HTR-8/SVneo (cell line): ENCODE results near the gene VARS2.
"Not testable (repeated sequence)": the region's sequence is repeated elsewhere in the genome, so short reads cannot be mapped to it uniquely, and the experiment has no call there.

Source experiments
- DNase-seq: peaks from one replicate; pipeline ENCODE4 v3.0.0; 2011; ENCODE audit warnings: low spot score, mixed read lengths; ENCODE audit not compliant: insufficient read length
- FAIRE-seq: peaks from 2 replicates; lab custom pipeline; 2011; peaks lifted over from hg19 to GRCh38; lab: Jason Lieb, UNC

The VARS2 gene

GRCh38 chr6:30895343-30895742, 18.7 kb upstream of the VARS2 start:
- DNase-seq, result no peak
- FAIRE-seq, result no peak

- DNase-seq, result no peak
- FAIRE-seq, result no peak
These were observed 17.5 kb upstream of the VARS2 start for GRCh38 chr6:30896541-30896940.

DNA sequence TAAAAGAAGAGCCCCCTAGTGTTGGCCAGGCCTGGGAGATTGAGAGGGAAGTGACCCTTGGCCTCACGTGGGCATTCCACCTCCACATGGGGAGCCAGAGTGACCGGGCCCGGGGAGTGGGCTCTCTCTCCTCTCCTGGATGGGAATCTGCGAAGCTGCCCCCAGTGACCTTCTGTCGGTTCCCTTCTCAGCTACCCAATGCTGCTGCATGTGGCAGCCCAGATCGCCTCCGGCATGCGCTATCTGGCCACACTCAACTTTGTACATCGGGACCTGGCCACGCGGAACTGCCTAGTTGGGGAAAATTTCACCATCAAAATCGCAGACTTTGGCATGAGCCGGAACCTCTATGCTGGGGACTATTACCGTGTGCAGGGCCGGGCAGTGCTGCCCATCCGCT, 16.2 kb upstream of the VARS2 start:
- no peak for FAIRE-seq
- DNase-seq, result no peak

DNA sequence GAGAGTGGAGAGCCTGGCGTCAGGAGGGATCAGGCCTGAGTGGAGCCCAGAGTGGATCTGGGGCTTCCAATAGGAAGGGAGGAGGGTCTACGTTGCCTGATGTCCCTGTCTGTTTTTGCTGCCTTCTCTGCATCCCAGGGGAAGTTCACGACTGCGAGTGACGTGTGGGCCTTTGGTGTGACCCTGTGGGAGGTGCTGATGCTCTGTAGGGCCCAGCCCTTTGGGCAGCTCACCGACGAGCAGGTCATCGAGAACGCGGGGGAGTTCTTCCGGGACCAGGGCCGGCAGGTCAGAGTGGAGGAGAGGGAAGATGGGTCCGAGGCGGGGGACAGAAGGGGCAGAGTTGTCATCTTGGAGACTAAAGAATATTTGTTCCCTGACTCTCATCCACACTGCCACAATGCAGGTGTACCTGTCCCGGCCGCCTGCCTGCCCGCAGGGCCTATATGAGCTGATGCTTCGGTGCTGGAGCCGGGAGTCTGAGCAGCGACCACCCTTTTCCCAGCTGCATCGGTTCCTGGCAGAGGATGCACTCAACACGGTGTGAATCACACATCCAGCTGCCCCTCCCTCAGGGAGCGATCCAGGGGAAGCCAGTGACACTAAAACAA, 15.2 kb upstream of the VARS2 start:
- no peak for DNase-seq

DNA sequence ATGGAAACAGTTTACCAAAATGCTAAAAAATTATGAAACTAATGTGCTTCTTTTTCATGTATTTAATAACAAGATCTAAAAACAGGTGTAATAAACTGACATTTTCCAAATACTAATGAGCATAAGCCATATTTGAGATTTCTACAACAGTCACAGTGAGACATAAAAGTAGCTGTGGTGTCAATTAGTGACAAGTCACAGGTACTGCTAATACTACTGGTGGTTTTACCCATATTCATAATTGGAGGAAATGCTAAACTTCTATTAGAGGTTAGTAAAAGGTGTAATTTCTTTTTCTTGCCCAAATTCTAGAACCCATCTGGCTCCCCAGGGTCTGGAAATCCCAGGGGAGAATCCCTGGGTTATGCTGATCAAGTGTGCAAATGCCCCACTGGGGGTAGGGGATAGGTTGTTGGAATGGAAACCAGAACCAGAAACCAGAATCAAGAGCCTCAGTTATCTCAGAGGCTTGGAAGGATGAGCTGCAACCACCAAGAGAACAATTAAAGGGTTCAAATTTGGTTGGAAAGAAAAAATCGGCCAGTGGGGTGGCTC, 13.1 kb upstream of the VARS2 start:
- no peak for DNase-seq
- FAIRE-seq, result no peak

More for the DNA sequence above, 15.2 kb upstream of the VARS2 start:
- no peak for FAIRE-seq

DNA sequence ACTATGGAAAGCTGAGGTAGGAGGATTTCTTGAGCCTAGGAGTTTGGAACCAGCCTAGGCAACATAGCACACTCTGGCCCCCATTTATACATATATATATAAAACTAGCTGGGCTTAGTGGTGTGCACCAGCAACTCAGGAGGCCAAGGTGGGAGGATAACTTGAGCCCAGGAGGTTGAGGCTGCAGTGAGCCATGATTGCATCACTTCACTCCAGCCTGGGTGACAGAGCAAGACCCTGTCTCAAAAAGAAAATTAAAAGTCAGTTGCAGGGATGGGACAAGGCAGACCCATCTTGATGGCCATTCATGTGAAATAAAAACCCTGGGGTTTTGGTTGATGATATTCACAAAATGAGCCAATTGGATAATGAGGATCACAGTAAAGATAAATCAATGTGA, 12.6 kb upstream of the VARS2 start:
- no peak for DNase-seq
- no peak for FAIRE-seq

- not testable (repeated sequence) for DNase-seq, FAIRE-seq
These were observed 11.8 kb upstream of the VARS2 start for GRCh38 chr6:30902196-30902595.

DNA sequence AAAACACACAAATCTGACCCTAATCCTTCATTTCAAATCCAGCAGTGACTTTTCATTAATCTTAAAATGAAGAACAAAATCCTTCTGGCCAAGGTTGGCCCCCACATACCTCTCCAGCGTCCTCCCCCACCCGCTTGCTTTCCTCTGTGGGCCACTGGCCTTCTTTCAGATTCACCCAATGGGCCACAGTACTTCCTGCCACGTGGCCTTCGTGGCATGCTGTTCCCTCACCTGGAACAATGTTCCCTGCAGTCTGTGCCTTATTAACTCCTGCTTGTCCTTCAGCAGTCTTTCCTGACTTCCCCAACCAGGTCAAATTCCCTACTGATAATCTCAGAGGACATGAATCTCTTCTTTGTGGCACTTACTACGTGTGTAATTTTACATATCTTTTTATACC, 11.3 kb upstream of the VARS2 start:
- DNase-seq (no peak), FAIRE-seq (no peak)

GRCh38 chr6:30903236-30903635, 10.8 kb upstream of the VARS2 start:
- no peak for FAIRE-seq
- DNase-seq, result no peak

GRCh38 chr6:30907290-30907757, 6.7 kb upstream of the VARS2 start:
- DNase-seq, FAIRE-seq: not testable (repeated sequence)

GRCh38 chr6:30907758-30908591, 6.1 kb upstream of the VARS2 start, which contains the start of gene GTF2H4:
Gene GTF2H4, plus strand, starts transcription at chr6:30908207.
- FAIRE-seq (peak; percentile 89), DNase-seq (peak; percentile 97)

DNA sequence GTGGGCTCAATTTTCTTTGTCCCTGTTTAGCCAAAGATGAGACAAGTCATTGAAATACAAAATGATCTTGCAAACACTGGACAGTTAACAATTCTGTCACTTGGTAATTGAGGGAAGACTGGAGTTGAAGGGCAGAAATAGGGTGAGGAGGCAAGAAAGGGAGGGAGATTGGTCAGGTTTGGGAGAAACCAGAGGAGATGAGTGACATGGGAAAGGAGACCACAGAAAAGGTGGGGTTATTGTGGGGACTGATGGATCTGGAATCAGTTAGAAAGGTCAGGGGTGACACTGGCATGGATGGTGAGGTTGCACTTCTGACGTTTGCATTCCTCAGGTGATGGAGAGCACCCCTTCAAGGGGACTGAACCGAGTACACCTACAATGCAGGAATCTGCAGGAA, 5.3 kb upstream of the VARS2 start:
- no peak for FAIRE-seq
- no peak for DNase-seq

DNA sequence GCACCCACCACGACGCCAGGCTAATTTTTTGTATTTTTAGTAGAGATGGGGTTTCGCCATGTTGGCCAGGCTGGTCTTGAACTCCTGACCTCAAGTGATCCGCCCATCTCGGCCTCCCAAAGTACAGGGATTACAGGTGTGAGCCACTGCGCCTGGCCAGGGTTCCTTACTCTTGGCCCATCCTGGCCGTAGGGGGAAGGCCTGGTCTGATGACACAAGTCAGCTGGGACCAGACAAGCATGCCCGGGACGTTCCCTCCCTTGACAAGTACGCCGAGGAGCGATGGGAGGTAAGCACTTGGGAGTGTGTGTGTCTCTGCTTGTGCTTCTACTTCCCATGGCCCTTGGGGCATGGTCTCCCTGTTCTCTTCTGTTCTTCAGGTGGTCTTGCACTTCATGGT, 3.6 kb upstream of the VARS2 start:
- FAIRE-seq, result not testable (repeated sequence)

GRCh38 chr6:30912746-30913520, 1.1 kb upstream of the VARS2 start:
- FAIRE-seq (no peak), DNase-seq (no peak)

More for the DNA sequence above, 3.6 kb upstream of the VARS2 start:
- DNase-seq, result not testable (repeated sequence)

DNA sequence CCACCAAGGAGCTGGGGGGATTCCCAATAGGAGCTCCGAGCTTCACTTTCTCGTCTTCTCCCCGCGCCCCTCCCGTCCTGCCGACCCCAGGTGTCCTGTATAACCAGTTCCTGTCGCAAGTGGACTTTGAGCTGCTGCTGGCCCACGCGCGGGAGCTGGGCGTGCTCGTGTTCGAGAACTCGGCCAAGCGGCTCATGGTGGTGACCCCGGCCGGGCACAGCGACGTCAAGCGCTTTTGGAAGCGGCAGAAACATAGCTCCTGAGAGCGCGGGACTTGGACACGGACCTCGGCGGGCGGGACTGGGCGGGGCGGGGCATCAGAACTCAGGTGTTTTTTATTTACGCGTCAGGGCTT, 340 bp upstream of the VARS2 start:
- DNase-seq (no peak), FAIRE-seq (no peak)

DNA sequence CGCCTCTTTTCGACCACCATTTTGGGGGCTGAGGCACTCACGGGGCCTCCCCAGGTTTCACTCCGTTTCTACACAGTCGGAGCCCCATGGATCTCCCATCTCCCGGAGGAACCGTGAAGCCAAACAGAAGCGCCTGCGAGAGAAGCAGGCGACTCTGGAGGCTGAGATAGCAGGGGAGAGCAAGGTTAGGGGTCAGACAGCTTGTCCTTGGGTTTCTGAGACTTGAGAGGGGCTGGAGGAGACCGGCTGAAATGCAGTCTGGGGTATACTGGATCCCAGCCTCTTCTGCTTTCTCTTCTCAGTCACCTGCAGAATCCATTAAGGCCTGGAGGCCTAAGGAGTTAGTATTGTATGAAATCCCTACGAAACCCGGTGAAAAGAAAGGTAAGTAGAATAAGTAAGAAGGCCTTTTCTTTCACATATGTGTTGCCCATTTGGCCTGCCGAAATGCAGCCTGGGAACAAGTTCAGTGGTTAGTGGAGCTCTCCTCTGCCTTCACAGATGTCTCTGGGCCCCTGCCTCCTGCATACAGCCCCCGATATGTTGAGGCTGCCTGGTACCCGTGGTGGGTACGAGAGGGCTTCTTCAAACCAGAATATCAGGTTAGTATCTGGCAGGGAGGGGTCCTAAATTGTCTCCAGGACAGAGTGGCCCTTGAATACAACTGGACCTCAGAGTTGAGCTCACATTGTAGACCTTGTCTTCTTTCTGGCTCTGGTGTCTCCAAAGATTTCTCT, 984 bp downstream of the VARS2 start:
- DNase-seq (no peak), FAIRE-seq (no peak)

GRCh38 chr6:30915591-30915946, 1.5 kb downstream of the VARS2 start:
- FAIRE-seq, result no peak
- peak; percentile 87 for DNase-seq

DNA sequence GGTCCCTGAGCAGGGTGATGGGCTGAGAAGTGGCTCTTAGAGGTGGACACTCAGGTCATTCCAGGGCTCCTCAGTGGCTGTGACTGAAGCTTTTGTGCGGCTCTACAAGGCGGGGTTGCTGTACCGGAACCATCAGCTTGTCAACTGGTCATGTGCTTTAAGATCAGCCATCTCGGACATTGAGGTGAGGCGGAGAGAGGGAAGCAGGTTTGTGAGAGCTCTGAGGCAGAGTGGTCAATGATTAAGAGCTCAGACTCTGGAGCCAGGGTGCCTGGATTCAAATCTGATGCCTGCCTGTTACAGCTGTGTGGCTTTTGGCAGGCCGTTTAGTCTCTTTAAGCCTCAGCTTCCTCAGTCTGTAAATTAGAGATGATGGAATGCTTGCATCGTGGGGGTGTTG, 3.0 kb downstream of the VARS2 start:
- DNase-seq (no peak), FAIRE-seq (no peak)

DNA sequence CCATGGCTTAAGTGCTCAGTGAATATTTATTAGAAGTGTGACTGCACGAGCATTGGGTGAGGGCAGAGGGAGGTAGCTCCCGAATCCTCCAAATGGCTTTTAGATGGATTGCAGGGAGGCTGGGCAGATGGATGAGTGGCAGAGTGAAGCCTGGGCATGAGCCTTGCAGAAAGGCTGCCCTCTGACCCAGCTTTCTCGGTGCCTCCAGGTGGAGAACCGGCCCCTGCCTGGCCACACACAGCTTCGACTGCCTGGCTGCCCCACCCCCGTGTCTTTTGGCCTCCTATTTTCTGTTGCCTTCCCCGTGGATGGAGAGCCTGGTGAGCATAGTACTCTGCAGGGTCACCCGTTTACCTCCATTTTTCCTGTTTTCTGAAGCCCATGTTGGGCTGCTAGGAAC, 3.4 kb downstream of the VARS2 start:
- DNase-seq, result no peak

GRCh38 chr6:30918670-30919069, 4.6 kb downstream of the VARS2 start:
- DNase-seq (no peak), FAIRE-seq (no peak)

More for the DNA sequence above, 3.4 kb downstream of the VARS2 start:
- no peak for FAIRE-seq
